HG02763 (cell line): ENCODE results near the gene DRD3.
A peak's percentile ranks its signal among the peaks of the same experiment; 100 is the strongest.

Source experiments
- ATAC-seq: cut with Tn5 transposase; IDR thresholded peaks from one replicate; pipeline ENCODE4 v1.9.1; 2021; ENCODE audit warnings: mild to moderate bottlenecking, moderate library complexity; ENCODE audit not compliant: unreplicated experiment

DRD3 gene

DNA sequence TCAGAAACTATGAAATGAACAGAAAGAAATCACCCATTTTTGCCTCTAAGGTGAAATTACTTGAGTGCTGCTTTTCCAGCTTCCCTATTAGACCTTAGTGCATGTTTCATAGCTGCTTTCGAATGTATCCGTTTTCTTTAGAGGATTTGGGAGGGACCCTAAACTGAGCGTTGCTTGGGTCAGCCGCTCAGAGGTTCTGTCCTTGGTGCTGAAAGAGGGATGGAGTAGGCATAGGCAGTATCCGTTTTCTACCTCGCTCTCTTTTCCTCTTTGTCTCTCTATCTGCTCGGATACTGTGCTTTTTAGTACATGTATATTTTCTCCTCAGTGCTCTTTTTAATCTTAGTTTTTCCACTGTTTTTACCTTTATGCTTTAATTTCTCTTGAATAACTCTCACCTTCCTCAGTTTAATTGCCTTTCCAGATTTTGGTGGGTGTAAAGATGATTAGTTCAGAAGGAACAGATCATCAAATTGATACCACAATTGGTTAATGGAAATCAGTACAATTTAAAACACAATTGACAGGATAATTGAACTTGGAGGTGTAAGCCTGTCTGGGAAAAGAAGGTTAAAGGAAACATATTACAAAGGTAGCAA is at the start of gene DRD3:
DRD3 (minus strand) TSS at position 283 of the 599 bp plus-strand sequence. CDS start 7,060 bp downstream, outside the sequence.
- ATAC-seq = no peak

GRCh38 chr3:114227076-114227475 is 48.2 kb upstream of the DRD3 start:
- no peak for ATAC-seq

DNA sequence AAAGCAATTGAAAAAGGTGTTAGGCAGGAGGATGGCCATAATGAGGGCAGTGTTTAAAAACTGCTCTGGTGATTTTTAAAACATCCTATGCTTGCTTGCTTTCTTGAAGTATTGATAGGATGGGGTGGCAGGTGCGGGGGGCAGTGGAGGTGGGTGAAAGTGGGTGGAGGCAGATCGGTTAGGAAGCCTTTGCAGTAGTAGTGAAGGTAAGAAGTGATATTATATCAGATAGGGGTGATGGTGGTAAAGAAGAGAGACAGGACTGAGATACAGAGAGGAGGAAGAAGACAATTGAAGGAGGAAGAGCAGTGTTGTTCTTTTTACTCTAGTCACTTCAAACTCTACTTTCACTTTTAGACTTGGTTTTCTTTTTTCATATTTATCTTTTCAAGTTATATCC is 47.5 kb upstream of the DRD3 start:
- no peak for ATAC-seq

- peak; percentile 81 for ATAC-seq
These were observed 44.3 kb upstream of the DRD3 start for GRCh38 chr3:114223143-114223542.

DNA sequence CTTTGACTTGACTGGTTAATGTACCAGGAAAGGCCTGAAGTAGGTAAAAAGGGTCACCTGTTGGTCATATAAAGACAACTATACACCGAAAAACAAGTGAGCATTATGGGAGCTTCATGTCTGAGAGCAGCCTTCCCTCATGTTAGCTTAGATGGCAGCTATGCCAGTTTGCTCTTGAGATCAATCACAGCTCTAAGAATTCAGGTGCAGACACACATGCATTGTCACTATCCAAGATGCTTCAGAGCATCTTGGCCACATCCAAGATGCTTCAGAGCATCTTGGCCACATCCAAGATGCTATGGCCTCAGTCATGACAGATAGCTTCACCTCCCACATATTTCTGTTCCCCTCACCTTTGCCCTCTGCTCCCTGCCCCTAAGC is 43.0 kb upstream of the DRD3 start:
- ATAC-seq = no peak

- no peak for ATAC-seq
These were observed 42.5 kb upstream of the DRD3 start for GRCh38 chr3:114221165-114221880.

- no peak for ATAC-seq
These were observed 40.9 kb upstream of the DRD3 start for GRCh38 chr3:114219741-114220140.

DNA sequence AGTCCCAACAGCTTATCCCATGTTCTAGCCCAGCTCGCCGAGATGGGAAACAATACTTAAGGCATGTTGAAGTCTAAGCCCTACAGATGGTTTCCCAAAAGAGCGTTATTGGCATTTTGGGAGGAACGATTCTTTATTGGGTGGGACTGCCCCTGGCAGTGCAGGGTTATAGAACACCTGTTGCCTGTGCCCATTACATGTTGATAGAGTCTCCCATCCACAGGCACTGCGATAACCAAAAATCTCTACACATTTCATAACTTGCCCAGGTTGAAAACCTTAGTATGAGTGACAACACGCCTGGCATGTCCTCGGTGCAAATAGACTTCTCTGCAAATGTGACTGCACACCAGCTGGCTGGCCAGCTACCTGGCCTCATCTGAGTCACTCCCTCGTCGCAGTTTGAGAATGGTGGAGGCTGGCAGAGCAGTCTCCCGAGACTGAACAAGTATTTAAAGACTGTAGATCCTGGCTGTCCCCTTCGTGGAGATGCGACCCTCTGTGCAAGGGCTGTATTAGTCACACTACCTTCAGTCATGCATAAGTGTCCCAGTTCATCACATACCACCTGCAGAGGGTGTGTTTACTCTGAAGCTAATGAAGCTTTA is 39.8 kb upstream of the DRD3 start:
- ATAC-seq = no peak

GRCh38 chr3:114218006-114218405 is 39.2 kb upstream of the DRD3 start:
- ATAC-seq = no peak

DNA sequence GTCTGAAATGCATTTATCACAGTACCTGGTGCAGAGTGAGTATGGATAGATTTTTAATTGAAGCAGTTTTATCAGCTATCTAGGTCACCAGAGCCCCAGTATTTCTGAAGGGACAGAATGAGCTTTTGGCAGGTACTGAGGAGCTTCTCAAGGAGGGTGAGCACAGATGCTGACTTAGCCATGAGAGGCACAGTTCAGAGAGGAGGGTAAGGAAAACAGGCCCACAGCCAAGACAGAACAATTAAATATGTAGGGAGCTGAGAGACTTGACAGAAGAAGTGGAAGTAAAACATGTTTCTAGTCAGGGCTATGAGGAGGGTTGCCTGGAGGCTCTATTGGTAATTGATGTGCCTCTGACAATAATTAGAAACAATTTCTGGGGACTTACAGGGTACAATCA is 38.4 kb upstream of the DRD3 start:
- no peak for ATAC-seq

DNA sequence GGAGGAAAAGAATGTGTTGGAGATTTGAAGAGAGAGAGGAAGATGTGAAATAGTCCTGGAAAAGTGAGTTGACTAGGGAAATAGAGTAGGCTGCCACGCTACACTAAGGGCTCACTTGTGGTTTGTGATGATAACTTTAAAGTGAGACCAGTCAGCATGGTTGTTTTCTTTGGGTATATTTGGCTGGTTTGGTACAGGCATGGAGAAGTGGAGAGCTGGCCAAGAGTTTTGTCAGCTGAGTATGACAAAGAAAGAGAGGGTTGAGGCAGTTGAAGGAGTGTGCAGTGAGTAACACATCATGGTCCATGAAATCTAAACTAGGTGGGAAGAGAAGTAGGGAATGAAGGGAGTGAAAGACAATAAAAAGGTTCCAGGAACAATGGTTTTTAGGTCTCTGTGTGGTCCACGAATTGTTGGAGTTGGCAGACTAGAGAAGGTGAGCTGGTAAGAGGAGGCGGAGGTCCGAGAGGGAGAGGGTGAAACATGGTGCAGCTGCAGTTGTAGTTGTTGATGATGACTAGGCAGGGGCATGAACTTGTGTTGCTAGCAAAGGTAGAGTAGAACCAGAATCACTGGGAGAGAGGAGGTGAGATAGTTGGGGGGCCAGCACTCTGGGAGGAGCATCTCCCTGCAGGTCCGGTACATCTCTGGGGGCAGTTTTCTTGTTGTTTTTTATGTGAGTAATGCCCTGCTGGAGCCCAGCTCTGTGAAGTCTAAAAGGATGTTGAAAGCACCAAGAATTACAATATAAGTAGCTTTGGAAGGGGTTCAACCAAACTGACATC is 37.5 kb upstream of the DRD3 start:
- no peak for ATAC-seq

GRCh38 chr3:114214542-114215341 is 35.9 kb upstream of the DRD3 start:
- ATAC-seq = no peak

- ATAC-seq = peak; percentile 88
These were observed 35.0 kb upstream of the DRD3 start for GRCh38 chr3:114213627-114214541.

DNA sequence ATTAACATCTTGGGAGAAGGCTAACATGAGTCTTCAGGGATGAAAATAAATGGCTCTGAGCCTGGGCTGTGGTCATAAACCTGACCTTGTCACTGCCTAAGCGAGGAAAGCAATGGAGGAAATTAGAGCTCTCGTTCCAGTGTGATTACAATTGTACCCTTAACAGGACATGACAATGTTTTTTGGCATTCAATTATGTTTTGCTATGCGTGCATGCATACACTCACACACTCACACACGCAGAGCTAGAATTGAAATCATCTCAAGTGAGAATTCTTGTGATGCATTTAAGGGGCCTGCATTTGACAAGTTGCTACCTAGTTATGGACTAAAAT is 34.4 kb upstream of the DRD3 start:
- ATAC-seq = peak; percentile 9

DNA sequence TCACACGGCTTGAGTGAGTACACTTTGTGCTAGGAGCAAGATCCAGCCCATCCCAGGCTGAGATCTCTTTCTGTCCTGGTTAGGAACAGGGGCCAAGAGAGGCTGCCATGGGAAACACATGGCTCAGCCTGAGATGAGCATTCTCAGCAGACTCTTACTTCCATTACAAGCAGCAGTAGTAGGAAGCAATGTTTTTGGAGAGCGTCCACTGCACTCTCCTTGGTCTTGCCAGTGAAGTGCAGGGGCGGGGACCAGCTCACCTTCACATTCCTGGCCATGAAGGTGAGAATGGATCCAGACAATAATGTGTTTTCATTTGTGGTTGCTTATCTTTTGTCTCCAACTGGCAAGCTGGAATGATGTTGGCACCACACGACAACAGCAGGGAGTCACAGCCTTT is 33.8 kb upstream of the DRD3 start:
- no peak for ATAC-seq

DNA sequence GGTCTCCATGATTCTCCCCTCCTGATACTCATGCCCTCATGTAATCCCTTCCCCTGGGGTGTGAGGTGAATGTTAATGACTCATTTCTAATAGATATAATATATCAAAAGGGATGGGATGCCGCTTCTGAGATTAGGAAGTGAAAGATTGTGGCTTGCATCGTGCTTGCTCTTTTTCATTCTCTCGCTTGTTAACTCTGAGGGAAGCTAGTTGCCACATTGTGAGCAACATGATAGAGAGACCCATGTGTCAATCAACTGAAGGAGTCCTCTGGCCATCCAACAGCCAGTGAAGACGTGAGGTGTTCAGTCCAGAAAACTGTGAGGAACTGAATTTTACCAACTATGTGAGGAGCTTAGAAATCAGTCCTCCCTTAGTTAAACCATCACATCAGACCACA is 28.9 kb upstream of the DRD3 start:
- ATAC-seq = peak; percentile 68

GRCh38 chr3:114206342-114206741 is 27.5 kb upstream of the DRD3 start:
- no peak for ATAC-seq

GRCh38 chr3:114205541-114205940 is 26.7 kb upstream of the DRD3 start:
- ATAC-seq = no peak

DNA sequence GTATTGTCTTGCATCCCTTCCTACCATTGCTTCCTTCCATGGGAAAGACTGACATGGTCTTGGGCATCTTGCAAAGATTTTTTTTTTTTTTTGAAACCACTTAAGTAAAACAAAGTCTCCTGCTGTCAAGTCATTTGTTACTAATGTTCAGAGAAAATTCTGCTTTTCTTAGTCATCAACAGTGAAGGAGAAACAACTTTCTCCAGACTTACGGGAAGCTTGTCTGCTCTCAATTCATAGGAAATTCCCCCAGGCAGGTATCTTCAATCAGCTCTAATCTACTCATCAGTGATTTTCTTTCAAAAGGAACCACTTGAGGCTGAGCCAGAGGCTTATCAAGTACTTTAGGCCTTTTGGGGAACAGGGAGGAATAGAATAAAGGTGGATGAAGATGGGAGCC is 15.9 kb upstream of the DRD3 start:
- ATAC-seq = no peak

DNA sequence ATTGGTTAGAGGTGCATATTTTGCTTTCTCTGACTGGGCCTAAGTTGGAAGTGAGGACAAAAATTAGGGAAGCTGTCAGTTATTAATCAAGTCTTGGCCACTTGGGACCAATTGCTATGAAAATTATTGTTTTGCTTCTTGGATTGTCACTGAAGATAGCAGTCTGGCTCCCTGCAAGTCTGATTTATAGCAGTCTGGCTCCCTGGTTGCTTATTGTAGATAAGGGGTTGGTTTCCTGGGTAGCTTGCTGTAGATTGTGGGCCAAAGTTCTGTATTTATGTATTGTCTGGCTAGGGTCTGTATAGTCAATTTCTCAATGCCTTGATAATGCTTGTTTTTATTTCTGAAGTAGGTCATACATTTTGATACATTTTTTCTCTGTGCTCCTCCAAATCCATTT is 13.3 kb upstream of the DRD3 start:
- no peak for ATAC-seq
